GM18858 (cell line): Measurements from ENCODE around the gene FBXO34.

Source experiments
- ATAC-seq: cut with Tn5 transposase; IDR thresholded peaks from one replicate; pipeline ENCODE4 v1.9.1; 2021; ENCODE audit not compliant: unreplicated experiment

FBXO34 gene, protein sequence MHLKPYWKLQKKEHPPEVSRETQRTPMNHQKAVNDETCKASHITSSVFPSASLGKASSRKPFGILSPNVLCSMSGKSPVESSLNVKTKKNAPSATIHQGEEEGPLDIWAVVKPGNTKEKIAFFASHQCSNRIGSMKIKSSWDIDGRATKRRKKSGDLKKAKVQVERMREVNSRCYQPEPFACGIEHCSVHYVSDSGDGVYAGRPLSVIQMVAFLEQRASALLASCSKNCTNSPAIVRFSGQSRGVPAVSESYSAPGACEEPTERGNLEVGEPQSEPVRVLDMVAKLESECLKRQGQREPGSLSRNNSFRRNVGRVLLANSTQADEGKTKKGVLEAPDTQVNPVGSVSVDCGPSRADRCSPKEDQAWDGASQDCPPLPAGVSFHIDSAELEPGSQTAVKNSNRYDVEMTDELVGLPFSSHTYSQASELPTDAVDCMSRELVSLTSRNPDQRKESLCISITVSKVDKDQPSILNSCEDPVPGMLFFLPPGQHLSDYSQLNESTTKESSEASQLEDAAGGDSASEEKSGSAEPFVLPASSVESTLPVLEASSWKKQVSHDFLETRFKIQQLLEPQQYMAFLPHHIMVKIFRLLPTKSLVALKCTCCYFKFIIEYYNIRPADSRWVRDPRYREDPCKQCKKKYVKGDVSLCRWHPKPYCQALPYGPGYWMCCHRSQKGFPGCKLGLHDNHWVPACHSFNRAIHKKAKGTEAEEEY

DNA sequence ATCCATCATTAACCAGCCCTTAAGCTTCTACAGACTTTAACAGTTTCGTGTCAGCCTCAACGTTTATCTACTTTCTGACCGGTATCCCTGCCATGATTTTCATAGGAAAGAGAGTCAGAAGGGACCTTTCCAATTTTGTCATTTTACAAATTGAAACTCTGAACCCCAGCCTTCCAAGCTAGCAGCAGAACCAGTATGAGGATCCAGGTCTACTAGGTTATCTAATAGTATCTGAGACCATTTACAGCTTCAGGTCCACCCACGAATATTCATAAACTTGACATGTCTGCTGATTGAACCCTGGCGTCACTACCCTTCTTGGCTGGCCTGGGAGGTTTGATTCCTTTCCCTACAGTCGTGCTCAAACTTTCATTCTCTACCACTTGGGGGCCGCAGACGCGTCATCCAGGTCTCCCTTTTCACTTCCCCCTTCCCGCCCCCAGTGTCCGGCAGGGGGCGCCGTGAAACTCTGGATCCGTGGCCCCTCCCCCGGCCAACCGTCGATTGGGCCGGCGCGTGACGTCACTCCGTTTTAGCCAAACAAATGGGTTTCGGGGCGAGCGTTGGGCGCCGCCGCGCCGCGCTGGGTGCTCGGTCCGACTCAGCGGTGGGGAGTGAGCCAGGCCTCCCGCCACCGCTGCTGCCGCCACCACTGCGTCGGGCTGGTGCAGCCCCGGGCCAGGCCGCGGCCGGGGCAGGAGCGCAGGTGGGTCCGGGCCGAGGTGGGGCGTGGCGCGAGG lies at the start of gene FBXO34:
FBXO34 (plus strand) TSS at position 590 of the 740 bp plus-strand sequence. CDS start 78,970 bp downstream, outside the sequence.
- peak; percentile 75 for ATAC-seq

DNA sequence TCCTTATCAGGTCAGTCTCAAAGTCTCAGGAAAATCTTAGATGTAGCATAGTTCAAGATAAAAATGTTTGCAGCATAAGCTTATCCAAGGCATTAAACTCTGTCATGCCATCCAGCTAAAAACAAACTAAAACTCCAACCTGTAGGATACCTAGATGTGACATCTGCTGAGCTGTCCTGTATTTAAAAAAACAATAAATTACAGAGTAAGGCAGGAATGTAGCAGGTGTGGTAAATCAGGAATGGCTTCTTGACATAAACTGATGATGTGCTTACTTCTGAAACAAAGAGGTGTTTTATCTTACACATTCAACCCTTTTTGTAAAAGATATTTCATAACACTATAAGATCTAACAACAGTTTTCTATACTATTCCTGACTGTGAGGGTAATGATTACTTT lies 49.3 kb upstream of the FBXO34 start:
- no peak for ATAC-seq

DNA sequence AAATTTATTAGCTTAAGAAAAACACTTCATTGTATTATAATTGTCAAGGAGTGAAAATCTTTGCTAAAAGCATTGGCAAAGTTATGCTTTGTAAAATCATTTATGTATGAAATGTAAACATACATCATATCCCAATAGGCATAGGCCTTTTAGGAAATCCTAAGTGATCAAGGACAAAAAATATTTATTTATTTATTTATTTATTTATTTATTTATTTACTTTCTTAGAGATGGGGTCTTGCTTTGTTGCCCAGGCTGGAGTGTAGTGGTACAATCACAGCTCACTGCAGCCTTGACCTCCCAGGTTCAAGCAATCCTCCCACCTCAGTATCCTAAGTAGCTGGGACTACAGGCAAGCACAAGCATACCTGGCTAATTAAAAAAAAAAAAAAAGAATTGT lies 47.9 kb upstream of the FBXO34 start:
- no peak for ATAC-seq

DNA sequence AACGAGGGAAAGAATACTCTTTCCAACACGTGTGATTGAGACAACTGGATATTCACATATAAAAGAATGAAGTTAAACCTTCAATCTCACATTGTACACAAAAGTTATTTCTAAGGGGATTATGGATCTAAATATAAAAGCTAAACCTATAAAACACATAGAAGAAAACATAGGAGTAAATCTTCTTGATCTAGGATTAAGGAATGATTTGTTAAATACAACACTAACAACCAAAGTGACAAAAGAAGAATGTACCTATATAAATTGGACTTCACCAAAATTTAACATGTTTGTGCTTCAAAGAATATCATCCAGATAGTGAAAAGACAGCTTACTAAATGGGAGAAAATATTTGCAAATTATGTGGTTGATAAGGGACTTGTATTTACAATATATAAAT lies 43.0 kb upstream of the FBXO34 start:
- ATAC-seq: no peak

DNA sequence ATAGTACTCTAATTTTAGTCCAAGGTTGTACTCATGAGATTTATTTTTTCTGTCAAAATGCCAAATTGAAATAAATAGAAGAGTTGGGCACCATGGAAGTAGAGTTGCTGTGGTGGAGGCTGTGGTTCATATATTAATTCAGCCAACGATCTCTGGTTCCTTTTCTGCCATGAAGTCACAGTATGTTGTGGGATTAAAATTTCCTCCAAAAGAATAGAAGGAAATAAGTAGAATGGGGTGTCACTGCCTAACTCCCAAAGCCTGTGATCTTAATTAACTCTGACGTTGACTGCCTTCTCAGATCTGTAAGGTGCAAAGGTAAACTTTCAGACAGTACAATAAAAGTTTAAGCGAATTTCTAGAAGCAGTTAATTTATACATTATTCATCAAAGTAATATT lies 37.6 kb upstream of the FBXO34 start:
- ATAC-seq: no peak

DNA sequence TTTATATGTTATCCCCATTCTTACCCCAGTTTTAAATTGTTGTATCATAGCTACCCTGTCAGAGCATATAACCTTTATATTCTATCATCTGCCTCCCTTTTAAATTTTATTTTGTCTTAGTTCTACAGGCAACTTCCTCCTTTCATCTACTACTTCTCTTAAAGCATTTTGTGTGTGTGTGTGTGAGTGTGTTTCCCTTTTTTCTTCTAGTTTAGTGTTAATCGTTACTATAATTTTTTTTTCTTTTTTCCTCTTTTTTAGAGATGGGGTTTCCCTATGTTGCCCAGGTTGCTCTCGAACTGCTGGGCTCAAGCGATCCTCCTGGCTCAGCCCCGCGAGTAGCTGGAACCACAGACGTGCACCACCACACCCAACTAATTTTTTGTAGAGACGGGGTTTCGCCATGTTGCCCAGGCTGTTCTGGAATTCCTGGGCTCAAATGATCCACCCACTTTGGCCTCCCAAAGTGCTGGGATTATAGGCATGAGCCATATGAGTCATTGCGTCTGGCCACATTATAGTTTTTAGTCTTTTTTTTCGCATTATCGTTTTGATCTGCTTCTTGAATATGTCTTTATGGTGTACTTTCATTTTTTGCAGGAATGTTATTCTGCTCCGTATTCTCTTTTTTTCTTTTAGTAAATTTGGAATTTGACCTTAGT lies 33.1 kb upstream of the FBXO34 start:
- ATAC-seq: no peak

DNA sequence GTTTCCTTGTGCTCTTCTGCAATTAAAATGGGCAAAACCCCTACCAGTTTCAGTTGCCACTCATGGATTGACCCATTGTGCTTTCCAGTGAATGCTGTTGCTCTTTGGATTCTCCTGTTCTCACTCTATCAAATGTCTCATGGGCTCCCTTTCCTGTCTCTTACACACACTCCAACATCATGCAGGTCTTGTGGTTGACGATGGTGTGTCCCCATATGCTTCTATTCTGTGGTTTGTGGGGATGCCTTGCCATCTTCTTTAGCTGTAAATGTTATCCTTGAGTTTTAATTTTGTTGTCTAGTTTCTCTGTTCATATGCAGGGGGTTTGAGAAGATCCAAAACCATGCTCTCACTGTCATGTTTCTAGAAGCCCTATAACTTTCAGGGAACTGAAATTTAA lies 31.9 kb upstream of the FBXO34 start:
- ATAC-seq: no peak

DNA sequence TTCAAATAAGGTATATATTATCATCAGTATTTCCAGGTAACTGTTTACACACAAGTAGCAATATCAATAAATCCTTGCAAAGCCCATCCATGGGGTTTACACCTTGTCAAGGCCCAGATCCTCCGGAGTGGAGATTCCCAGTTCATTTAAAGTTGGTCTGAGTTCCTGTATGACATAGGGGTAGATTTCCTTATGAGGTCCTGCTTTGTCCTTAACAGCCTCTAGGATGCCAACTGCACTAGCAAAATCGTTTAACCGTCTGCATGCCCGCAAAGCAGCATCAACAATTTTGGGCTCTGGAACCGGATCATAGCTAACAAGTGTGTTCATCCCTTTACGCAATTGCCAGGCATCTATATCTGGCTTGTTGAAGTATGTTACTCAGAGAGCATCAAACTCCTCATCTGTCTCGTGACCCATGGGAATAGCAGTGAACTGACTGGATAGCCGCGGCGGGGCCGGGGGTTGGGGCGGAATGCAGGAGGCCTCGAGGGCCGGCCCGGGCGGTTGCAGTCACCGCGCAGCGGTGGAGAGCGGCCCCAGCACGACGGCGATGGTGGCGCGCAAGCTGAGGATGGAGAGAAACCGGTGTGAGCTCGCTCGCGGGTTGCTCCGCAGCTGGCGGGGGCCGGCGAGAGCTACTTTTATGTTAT lies 30.6 kb upstream of the FBXO34 start:
- no peak for ATAC-seq

DNA sequence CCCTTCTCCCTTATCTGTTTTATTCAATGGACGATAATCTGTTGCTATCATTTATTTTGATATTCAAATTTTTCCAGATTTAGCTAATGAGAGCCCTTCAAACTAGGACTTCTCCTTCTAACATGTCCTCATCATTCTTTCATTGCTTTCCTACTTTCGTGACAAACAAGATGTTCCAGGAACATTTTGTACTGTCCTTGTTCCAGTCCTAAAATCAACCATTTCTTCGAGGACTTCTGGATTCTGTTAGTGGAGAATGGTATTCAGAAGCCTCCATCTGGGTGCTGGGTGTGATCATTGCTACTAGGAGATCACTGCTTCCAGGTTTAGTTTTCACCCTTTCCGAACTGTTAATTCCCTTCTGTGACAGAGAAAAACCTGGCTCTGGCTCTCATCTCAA lies 29.5 kb upstream of the FBXO34 start:
- no peak for ATAC-seq

DNA sequence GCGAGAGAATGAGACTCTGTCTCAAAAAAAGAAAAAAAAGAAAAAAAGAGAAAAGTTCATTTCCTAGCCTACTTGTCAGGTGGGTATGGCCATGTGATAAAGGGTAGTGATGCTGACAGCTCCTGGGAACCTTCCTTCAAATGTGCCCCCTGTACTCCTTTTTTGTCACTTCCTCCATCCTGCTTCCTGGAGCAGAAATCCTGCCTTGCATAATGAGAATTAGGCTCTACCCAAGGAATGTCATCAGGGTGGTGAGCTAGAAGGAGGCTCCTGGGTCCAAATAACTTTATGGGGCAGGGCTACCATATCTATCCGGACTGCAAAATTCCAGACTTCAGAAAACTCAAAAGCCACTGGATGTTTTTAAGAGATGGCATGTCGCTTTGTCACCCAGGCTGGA lies 27.8 kb upstream of the FBXO34 start:
- ATAC-seq: no peak

DNA sequence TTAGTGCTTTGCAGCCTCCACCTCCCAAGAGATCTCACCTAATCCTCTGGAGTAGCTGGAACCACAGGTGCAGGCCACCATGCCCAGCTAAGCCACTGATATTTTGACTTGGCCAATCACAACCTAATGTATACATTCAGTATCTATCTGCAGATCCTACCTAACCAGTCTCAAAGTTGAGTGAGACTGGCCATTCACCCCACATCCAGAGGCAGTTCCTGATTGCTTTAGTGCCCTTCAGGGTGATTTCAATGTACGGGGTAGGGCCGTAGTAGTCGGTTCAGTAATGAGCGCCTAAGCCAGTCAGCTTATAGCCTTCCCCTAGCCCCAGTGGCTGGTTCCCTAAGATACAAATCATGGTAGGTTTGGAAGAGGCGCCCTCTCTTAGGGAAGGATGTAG lies 27.4 kb upstream of the FBXO34 start:
- ATAC-seq: no peak

DNA sequence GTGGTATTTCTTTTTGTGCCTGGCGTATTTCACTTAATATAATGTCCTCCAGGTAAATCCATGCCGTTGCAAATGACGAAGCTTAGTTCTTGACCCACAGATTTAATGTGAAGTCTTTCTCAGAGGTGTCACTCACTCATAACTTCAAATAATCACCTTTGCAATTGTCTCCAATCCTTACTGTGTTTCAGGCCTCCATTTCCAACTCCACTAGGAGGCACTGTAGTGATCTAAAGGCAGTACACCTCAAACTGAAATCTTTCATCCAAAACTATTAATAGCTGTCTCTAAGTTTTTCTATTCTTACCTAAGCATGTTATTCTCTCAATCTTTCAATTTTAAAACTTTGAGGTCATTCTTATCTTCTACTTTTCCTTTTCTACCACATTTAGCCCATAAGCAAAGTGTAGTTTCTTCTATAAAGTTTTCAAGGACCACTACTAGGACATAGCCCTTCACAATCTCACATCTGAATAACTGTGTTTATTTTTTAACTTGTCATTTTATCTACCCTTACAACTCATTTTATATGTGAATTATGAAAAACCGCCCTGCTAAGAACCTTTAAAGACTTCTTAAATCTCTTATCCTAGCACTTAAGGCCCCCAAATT lies 25.5 kb upstream of the FBXO34 start:
- ATAC-seq: no peak

DNA sequence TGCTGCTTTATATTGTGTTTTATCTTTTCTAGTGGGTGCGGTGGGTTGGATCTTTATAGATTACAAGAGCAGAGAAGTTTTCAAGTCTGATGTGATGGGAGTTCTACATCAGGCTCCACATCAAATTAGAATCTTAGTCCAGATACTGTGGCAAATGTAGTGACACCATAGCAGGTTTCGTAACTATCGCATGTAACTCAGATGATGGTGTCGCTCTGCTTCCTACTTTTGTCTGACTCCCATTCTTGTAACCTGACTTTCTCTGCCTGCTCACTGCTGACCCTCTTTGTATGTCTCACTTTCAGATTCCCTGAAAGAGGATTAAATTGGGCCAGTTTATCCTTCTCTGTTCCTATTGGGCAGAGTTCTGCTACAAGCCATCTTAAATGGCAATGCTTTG lies 22.8 kb upstream of the FBXO34 start:
- ATAC-seq: no peak

DNA sequence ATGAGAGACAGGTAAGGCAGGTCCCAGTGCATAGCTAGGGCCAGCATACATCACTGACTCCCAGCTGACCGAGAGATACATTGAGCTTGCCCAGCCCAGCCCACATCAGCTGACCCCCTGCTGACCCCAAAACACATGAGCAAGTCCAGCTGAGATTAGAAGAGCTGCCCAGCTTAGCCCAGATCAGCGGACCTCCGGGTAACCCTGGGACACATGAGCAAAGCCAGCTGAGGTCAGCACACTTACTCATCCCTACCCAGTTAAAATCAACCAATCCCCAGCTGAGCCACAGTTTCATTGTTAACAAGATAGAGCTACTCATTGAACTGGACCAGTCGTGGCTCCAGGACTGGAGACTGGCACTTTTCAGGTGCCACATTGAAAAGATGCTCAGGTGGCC lies 21.8 kb upstream of the FBXO34 start:
- no peak for ATAC-seq

DNA sequence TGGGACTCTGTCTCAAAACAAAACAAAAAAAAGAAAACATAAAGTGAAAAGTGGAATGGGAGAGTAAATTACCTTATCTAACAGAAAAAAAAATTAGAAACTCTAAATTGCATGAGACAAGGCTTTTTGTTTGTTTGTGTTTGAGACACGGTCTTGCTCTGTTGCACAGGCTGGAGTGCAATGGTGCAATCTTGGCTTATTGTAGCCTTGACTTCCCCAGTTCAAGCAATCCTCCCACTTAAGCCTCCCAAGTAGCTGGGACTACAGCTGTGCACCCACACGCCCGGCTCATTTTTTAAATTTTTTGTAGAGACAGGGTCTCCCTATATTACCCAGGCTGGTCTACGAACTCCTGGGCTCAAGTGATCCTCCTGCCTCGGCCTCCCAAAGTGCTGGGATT lies 17.9 kb upstream of the FBXO34 start:
- no peak for ATAC-seq

DNA sequence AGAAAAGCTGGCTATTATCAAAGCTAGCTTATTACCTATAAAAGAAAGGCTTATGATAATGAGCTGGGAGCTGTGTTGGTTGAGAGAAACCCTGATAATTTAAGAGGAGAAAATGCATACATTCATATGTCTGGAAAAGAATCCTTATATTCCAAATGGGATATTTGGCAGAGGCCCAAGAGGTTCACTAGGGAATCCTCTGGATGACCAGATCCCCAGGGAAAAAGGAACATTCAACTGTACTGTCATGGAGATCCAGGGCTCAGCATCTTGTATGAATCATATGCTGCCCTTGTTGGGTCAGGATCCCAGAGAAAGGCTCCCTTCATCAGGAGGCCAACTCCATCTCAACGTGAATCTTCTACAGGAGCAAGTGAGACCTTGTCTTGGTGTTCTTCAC lies 16.6 kb upstream of the FBXO34 start:
- ATAC-seq: no peak

DNA sequence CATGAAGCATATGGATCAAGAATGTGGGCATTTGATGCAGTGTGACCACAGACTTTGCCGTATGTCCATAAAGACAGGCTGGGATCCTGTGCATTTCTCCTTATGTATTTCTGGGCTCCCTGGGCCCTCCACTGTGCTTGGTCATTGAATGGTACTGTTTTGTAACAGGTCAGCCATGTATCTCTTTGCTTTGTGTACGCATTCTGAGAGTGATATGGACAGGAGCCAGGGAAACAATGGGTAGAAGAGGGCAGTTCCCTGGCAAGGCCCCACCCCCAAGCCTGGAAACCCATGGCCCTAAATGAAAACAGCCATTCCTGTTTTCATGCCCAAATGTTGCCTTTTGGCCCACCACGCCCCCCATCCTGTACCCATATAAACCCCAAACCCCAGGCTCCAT lies 15.2 kb upstream of the FBXO34 start:
- ATAC-seq: no peak

DNA sequence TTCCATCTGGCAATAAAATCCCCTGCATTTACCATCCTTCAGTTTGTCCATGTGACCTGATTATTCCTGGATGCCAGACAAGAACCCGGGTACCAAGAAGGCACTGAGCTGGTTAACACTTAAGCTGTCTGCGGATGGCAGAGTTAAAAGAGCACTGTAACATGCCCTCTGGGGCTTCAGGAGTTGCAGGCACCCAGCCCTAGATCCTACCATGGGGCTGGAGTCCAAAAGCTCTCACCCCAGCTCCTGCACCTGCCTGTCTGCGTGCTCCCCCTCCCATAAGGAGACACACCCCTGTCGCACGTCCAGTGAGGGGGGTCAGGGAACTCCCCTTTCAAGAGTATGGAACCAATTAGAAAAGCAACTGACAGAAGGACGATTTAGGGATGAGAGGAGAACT lies 14.6 kb upstream of the FBXO34 start:
- ATAC-seq: no peak

DNA sequence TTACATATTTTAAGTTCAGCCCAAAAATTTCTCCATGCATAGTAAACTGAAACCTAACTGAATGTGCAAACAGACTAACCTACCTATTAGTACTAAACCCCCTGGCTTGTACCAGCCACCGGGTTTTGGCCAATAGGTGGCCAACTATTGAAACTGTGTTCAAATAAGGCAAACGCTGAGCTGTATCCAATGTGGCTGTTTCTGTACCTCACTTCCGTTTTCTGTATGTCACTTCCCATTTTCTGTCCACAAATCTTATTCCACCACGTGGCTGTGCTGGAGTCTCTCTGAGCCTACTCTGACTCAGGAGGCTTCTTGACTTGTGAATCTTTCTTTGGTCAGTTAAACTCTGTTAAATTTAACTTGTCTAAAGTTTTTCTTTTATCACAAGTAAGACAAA lies 6.0 kb upstream of the FBXO34 start:
- peak; percentile 25 for ATAC-seq

DNA sequence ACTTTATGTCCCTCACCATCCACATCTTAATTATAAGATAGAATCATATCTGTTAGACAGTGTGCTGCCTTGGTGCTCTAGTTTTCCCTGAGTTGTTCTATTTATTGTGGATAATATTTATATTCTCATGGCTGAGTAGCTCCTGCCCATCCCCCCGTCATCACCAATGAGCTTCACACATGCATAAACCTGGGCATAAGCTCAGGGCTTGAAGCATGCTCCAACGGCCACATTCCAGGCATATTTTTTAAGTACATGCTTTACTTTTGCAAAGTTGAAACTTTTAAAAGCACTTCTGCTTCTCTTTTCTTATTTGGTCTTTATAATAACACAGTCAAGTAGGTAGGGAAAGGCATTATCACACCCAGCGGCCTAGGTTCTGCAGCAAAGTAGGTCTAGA lies 3.4 kb upstream of the FBXO34 start:
- ATAC-seq: no peak
